Ishikawa (cell line): Measurements from ENCODE around the gene C4A.

Source experiments
- CREB1 ChIP-seq: IDR thresholded peaks from 2 replicates; pipeline ENCODE4 v1.6.1; 2012; ENCODE audit warnings: low read depth
- RAD21 ChIP-seq: IDR thresholded peaks from 2 replicates; pipeline ENCODE4 v1.6.1; 2012; ENCODE audit warnings: low read depth
- TAF1 ChIP-seq: IDR thresholded peaks from 2 replicates; pipeline ENCODE4 v1.6.1; 2012; ENCODE audit warnings: low read depth, mild to moderate bottlenecking

DNA sequence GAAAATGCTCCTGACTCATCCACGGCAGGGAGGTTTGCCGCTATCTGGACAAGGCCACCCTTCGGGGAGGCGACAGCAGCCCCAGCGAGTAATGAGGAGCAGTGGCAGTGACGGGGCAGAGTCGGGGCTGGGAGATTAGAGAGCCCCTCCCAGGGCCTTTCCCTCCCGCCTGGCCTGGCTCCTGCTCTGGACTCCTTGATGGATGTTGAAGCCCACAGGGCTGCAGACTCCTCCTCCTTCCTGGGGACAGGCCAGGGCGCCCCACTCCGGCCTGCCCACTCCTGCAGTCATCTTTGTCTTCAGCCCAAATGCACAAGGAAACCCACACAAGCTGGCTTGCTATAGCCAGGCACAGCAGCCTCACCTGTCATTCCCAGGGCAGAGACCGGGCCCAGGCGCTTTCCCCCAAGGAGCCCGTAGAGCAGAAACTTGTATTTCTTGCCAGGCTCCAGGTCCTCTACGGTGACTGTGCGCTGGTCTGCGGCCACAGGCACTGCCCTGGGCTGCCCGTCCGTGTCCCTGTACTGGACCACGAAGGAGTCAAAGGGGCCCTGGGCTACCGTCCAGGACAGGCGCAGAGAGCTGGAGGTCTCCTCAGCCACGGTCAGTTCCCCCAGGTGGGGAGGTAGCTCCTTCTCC lies 64.1 kb downstream of the C4A start:
- no peak for TF ChIP-seq RAD21
- no peak for TF ChIP-seq CREB1
- TF ChIP-seq TAF1 = no peak
